GM19395 (cell line): ENCODE results near the gene SLC13A1.
"Not testable (repeated sequence)": the region's sequence is repeated elsewhere in the genome, so short reads cannot be mapped to it uniquely, and the experiment has no call there.

Experiments
- ATAC-seq: cut with Tn5 transposase; IDR thresholded peaks from one replicate; pipeline ENCODE4 v1.9.1; 2021; ENCODE audit warnings: mild to moderate bottlenecking, moderate library complexity; ENCODE audit not compliant: unreplicated experiment

Gene SLC13A1

GRCh38 chr7:123131140-123131539 lies 68.6 kb downstream of the SLC13A1 start:
- ATAC-seq = no peak

DNA sequence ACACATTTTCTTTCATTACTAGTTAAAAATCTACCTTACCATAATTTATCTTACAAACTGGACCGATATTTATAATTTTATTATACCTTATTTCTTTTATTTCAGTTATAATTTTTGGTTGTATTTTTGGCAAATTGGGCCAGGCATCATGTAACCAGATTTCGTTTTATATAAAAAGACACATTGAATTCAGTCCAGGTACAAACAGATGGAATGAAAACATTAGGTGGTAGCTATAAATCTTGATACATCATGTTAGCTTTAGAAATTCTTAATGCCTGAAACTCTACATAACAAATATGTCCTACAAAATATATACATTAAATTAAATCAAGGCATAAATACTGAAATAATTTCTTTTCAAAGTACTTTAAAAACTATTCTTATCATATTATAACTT lies 73.1 kb downstream of the SLC13A1 start:
- no peak for ATAC-seq

DNA sequence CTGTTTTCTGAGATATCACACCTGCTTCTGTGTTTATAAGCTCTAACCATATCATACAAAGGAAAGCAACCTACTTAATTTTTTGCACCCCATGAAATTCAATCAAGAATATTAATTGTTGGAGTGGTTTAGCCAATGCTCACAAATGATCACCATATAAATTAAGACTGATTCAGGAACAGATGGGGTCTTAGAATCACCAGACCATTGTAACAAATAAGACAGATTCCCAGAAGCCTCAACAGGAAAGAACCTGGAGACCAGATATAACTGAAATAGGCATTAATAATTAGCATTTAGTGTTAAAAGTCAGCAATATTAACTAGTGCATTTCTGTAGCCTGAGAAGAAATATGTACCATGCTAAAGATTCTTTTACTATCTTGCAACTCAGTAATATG lies 73.6 kb downstream of the SLC13A1 start:
- no peak for ATAC-seq

DNA sequence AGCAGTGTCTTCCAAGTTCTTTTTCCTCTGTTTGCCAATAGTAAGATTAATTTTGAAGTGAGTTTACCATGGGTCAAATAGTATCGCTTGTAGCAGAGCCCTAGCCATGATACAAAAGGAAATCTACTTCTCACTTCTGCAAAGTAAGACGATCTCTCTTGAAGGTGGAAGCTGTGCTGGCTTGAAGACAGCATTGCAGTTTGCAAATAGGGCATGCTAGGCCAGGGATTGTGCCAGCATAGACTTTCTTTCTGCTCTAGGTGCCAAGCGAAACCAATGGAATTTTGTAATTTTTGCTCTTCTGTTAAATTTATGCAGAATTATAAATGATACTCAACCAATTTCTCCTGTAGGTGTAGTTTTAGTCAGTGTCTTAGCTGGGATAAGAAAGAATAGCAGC lies 74.5 kb downstream of the SLC13A1 start:
- ATAC-seq = no peak

- no peak for ATAC-seq
Measured at GRCh38 chr7:123122916-123123315, 76.9 kb downstream of the SLC13A1 start.

DNA sequence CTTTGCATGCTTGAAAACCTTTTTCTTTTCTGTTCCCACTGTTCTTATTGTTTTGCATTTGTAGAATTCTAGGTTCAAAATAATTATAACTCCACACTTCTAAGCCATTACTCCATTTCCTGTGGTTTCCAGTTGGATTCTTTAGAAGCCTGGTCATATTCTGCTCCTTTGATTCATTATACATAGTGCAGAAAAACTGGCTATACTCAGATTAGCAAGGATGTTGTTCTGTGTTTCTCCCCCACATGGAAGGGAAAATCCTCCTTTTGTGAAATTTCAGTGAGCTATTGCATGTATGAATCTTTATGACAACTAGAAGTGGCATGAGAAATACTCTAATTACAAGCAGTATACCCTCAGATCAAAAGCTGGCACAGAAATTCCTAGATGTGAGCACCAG lies 79.5 kb downstream of the SLC13A1 start:
- no peak for ATAC-seq

DNA sequence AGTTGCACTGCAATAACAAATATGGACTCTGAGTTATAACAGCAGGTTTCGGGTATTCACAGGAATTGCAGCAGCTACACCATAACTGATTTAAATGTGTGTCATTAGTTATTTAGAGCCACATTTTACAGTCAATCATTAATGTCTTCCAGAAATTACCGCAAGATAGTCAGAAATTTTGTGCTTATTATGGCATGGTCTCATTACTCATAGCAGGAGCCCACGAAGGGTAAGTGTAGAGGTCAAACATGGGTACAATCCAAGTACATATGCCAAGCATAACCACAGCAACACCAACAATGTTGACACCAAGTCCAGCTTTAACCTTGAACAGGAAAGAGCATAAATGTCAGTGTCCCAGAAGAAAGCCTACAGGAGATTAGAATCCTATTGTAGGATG lies 84.4 kb downstream of the SLC13A1 start:
- ATAC-seq = no peak

- no peak for ATAC-seq
Measured at GRCh38 chr7:123114288-123114687, 85.5 kb downstream of the SLC13A1 start.

- no peak for ATAC-seq
Measured at GRCh38 chr7:123112833-123113232, 86.9 kb downstream of the SLC13A1 start.

GRCh38 chr7:123099712-123100111 lies 100.1 kb downstream of the SLC13A1 start:
- ATAC-seq = no peak

GRCh38 chr7:123096976-123097375 lies 102.8 kb downstream of the SLC13A1 start:
- ATAC-seq = no peak

DNA sequence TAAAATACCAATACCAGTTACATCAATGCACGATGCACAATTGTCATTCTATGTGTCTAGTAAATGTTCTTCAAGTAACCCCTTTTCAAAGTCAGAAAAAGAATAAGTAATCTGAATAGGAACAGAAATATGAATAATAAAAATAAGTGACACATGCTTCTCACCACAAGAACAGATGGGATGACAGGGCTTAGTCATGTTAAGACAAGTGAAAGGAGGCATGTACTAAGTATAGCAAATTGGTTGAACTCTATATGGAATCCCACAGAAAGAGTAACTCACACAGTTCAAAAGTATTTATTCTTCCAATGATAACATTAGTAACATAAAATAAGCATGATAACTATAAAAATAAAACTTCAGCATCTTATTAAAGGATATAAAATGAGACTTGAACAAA lies 103.3 kb downstream of the SLC13A1 start:
- ATAC-seq = no peak

- no peak for ATAC-seq
Measured at GRCh38 chr7:123090456-123090855, 109.3 kb downstream of the SLC13A1 start.

GRCh38 chr7:123086910-123087309 lies 112.9 kb downstream of the SLC13A1 start:
- not testable (repeated sequence) for ATAC-seq

- ATAC-seq = not testable (repeated sequence)
Measured at GRCh38 chr7:123084861-123085260, 114.9 kb downstream of the SLC13A1 start.

DNA sequence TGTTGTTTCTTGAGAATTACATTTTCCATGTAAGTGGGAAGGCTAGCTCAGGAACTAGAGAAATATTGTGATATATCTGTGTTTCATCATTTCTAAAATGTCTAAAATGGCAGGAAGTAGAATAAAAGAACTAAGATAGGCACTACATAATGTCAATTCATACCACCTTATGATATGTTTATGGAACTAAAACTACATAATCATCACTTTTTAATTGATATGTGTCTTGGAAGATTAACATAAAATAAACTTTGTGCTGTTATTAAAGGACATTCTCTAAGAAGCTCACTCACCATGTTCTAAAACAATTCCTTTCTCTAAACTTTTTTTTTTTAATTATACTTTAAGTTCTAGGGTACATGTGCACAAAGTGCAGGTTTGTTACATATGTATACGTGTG lies 120.7 kb downstream of the SLC13A1 start:
- no peak for ATAC-seq

DNA sequence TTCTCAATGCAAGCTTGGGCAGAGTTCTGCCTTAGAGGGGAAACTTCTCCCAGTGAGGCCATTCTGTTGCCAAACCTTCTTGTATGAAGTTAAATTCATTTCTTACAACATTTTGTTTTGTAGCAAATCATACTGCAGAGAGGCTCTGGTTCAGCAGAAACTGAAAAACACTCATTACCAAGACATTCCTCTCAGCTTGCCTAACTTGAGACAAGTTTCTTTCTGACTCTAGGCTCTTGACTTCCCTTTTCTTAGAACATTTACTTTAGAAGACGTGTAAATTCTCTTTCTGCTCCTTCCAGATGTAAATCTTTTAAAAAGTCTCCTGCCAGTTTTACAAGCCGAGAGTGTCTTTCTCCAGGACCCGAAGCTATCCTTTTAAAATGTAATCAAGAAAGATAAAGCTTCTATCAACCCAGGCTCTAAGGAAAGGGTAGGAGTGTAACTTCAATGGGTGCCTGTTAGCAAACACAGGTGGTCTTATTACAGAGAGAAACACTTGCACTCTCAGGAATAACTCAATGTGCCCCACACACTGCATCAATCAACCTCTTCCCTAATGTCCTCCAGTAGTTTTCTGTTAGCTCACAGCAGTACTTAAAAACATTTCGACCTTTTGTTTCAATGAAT lies 123.8 kb downstream of the SLC13A1 start:
- ATAC-seq = peak; percentile 84

DNA sequence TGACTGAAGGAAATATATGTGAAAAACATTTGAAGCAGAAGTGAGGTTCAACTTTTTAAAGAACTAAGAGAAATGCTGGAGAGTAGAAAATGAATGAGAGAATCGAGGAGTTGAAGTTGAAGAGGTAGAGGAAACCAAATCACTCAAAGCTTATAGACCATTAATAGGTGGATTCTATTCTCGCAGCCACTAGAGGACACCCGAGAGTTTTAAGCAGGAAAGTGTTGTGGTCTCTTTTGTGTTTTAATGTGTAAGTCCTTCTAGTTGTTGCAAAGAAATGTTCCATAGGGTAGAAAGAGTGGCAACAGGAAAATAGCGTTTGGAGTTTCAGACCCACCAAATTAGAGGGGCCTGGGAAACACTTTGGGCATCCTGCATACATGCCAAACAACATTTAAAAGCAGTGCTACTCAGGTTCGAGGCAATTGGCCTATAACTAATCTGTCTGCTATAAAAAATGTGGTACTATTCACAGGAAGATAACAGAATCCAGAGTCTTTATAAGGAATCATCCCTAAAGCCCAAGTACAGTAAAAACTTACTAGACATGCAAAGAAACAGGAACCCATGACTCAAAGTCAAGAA lies 129.0 kb downstream of the SLC13A1 start:
- peak; percentile 52 for ATAC-seq

DNA sequence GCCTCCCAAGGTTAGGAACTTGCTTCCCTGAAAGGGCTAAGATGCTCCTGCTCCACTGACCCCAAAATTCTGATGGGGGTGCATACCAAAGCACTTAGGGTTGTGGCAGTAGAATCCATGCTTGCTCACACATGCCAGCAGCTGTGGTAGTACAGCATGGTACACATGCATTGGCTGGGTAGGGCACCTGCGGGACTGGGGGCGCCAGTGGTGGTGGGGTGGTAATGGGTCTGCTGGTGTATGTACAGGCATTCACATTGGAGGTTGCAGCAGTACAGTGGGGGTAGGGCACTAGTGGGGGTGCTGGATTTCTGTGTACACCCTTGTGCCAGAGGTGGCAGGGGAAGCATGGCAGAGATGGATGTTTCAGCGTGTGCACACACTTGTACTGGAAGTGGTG lies 132.0 kb downstream of the SLC13A1 start:
- ATAC-seq = no peak
